Amniotic stem cell (primary cell): ENCODE results near the gene ZNRF1.
"Not testable (repeated sequence)": the region's sequence is repeated elsewhere in the genome, so short reads cannot be mapped to it uniquely, and the experiment has no call there.

ENCODE experiments used
- DNase-seq: peaks from one replicate; lab custom pipeline; 2025; lab: John Stamatoyannopoulos, UW

The ZNRF1 gene

GRCh38 chr16:75114946-75115825, 116.4 kb downstream of the ZNRF1 start:
- no peak for DNase-seq

- DNase-seq = no peak
Measured at GRCh38 chr16:75116081-75116910, 117.5 kb downstream of the ZNRF1 start, which contains the start of gene LDHD. Gene LDHD, minus strand, starts transcription at chr16:75116780. Its CDS starts 60 bp downstream, at chr16:75116720.

GRCh38 chr16:75116911-75117245, 118.1 kb downstream of the ZNRF1 start:
- no peak for DNase-seq

- no peak for DNase-seq
Measured at GRCh38 chr16:75118943-75119539, 120.2 kb downstream of the ZNRF1 start.

GRCh38 chr16:75120253-75120652, 121.4 kb downstream of the ZNRF1 start:
- DNase-seq = no peak

GRCh38 chr16:75121949-75122568, 123.2 kb downstream of the ZNRF1 start:
- no peak for DNase-seq

- no peak for DNase-seq
Measured at GRCh38 chr16:75122609-75123008, 123.8 kb downstream of the ZNRF1 start.

- DNase-seq = no peak
Measured at GRCh38 chr16:75127713-75128415, 129.0 kb downstream of the ZNRF1 start.

- not testable (repeated sequence) for DNase-seq
Measured at GRCh38 chr16:75129421-75130149, 130.8 kb downstream of the ZNRF1 start.

- no peak for DNase-seq
Measured at GRCh38 chr16:75130150-75130771, 131.4 kb downstream of the ZNRF1 start.

- DNase-seq = no peak
Measured at GRCh38 chr16:75131081-75131480, 132.3 kb downstream of the ZNRF1 start.

GRCh38 chr16:75138233-75138632, 139.4 kb downstream of the ZNRF1 start:
- no peak for DNase-seq

GRCh38 chr16:75138636-75139035, 139.8 kb downstream of the ZNRF1 start:
- DNase-seq = no peak

- no peak for DNase-seq
Measured at GRCh38 chr16:75139498-75139897, 140.7 kb downstream of the ZNRF1 start.

GRCh38 chr16:75143941-75144340, 145.1 kb downstream of the ZNRF1 start:
- no peak for DNase-seq

GRCh38 chr16:75147968-75148310, 149.1 kb downstream of the ZNRF1 start:
- no peak for DNase-seq

GRCh38 chr16:75148311-75149195, 149.7 kb downstream of the ZNRF1 start, which contains the start of gene ZFP1:
Gene ZFP1, plus strand, starts transcription at chr16:75148524. Its CDS starts 4,428 bp downstream, at chr16:75152952.
- peak; percentile 84 for DNase-seq

GRCh38 chr16:75151798-75152197, 153.0 kb downstream of the ZNRF1 start:
- no peak for DNase-seq

GRCh38 chr16:75152635-75153034, 153.8 kb downstream of the ZNRF1 start:
- no peak for DNase-seq
